Measurements from ENCODE around the gene HOXA2.

Gene HOXA2

GRCh38 chr7:27116962-27117886 lies 14.7 kb upstream of the HOXA2 start:
- TF ChIP-seq CTCF (conservative IDR thresholded peaks at IDR 0.05; ENCODE audit: low read depth) = no peak
- H3K27ac ChIP-seq = peak overlapping the region; percentile 37; the same call in 1 of the 2 replicates
- ChIA-PET CTCF (interaction anchor here (0.5 to 0.9 kb wide), 4 partner anchors 19 to 1254 kb away, joined by 3 to 4 read pairs (median 4); no protein-coding TSS in a partner anchor), POLR2A (ENCODE audit: low non-redundant PET) (no interaction called here)
- no peak for DNase-seq (ENCODE audit: low spot score)

GRCh38 chr7:27116031-27116961 lies 13.8 kb upstream of the HOXA2 start:
- peak overlapping the region; percentile 86 for H3K27ac ChIP-seq
- DNase-seq (ENCODE audit: low spot score) = no peak
- POLR2A ChIA-PET (ENCODE audit: low non-redundant PET) = no interaction called here
- CTCF ChIA-PET = interaction anchor here (0.5 to 2.5 kb wide), 4 partner anchors 14 to 25 kb away, joined by 3 to 8 read pairs (median 4); partner anchors contain the start of gene HOXA4
- no peak for TF ChIP-seq CTCF (conservative IDR thresholded peaks at IDR 0.05; ENCODE audit: low read depth)

- peak overlapping the region; percentile 86 for H3K27ac ChIP-seq
- DNase-seq (ENCODE audit: low spot score) = peak; percentile 73
- no peak for TF ChIP-seq CTCF (conservative IDR thresholded peaks at IDR 0.05; ENCODE audit: low read depth)
- POLR2A ChIA-PET (ENCODE audit: low non-redundant PET) = interaction anchor here (1.2 kb wide), 1 partner anchor 257 kb away, joined by 3 read pairs; no protein-coding TSS in a partner anchor
- CTCF ChIA-PET = interaction anchor here (0.8 to 2.5 kb wide), 3 partner anchors 15 to 35 kb away, joined by 3 to 8 read pairs (median 4); partner anchors contain the start of gene HOXA4
These were observed 12.9 kb upstream of the HOXA2 start for GRCh38 chr7:27115221-27116026.

GRCh38 chr7:27114881-27115220 lies 12.4 kb upstream of the HOXA2 start:
- no peak for TF ChIP-seq CTCF (conservative IDR thresholded peaks at IDR 0.05; ENCODE audit: low read depth)
- DNase-seq (ENCODE audit: low spot score) = no peak
- ChIA-PET POLR2A (ENCODE audit: low non-redundant PET) (interaction anchor here (1.2 kb wide), 1 partner anchor 256 kb away, joined by 3 read pairs; no protein-coding TSS in a partner anchor), CTCF (interaction anchor here (0.7 to 2.5 kb wide), 5 partner anchors 16 to 35 kb away, joined by 3 to 8 read pairs (median 3); partner anchors contain the start of genes HOXA4 and HOXA5)
- peak overlapping the region; percentile 86 for H3K27ac ChIP-seq

GRCh38 chr7:27113991-27114769 lies 11.7 kb upstream of the HOXA2 start:
- ChIA-PET CTCF (interaction anchor here (0.6 to 2.5 kb wide), 8 partner anchors 16 to 260 kb away, joined by 3 to 8 read pairs (median 3); partner anchors contain the start of genes HOXA4 and HOXA5), POLR2A (ENCODE audit: low non-redundant PET) (interaction anchor here (0.6 kb wide), 1 partner anchor 47 kb away, joined by 3 read pairs; no protein-coding TSS in a partner anchor)
- DNase-seq (ENCODE audit: low spot score) = peak; percentile 79
- TF ChIP-seq CTCF (conservative IDR thresholded peaks at IDR 0.05; ENCODE audit: low read depth) = no peak
- H3K27ac ChIP-seq = peak overlapping the region; percentile 94
